GM12878 (cell line): ENCODE results near the gene SETD9. TPM values are rescaled to one million over a fixed set of nuclear protein-coding genes. Genes with fewer than 3 reads are reported as not detected.
A peak's percentile ranks its signal among the peaks of the same experiment; 100 is the strongest.

Experiments used
- CBX3 ChIP-seq: fragments of 200-600 bp; sonication (generic); IDR thresholded peaks from 2 replicates; pipeline ENCODE4 v1.6.1; 2016; ENCODE audit warnings: low read depth, borderline replicate concordance
- CHD2 ChIP-seq: IDR thresholded peaks from 2 replicates; pipeline ENCODE4 v1.6.1; 2011; ENCODE audit warnings: low read depth, low read length, improper control_type of control experiment, borderline replicate concordance
- CREB1 ChIP-seq: IDR thresholded peaks from 2 replicates; pipeline ENCODE4 v1.6.1; 2012; ENCODE audit warnings: low read depth, mild to moderate bottlenecking, inconsistent platforms
- DPF2 ChIP-seq: fragments of 450-650 bp; IDR thresholded peaks from 2 replicates; pipeline ENCODE4 v1.6.1; 2017; ENCODE audit warnings: mild to moderate bottlenecking
- E2F8 ChIP-seq: fragments of 450-650 bp; IDR thresholded peaks from 2 replicates; pipeline ENCODE4 v1.6.1; 2018; ENCODE audit warnings: mild to moderate bottlenecking, low read depth, moderate library complexity; ENCODE audit not compliant: partially characterized antibody
- EGR1 ChIP-seq, 2 experiments: IDR thresholded peaks; 1 replicate in 1 of 2; 2 replicates in 1 of 2; pipeline ENCODE4 v1.6.1; 2011 to 2012; ENCODE audit warnings: low read depth in 2 of 2, low read length in 2 of 2, borderline replicate concordance in 1 of 2, mild to moderate bottlenecking in 1 of 2, moderate library complexity in 1 of 2
- ETV6 ChIP-seq, 2 experiments: fragments of 450-650 bp in 1 of 2; IDR thresholded peaks in 1 of 2; conservative IDR thresholded peaks in 1 of 2; 2 replicates each; pipeline ENCODE4 v1.6.1; 2014; ENCODE audit warnings: antibody characterized with exemption in 1 of 2, borderline replicate concordance in 1 of 2, low read depth in 1 of 2, mild to moderate bottlenecking in 1 of 2, moderate library complexity in 1 of 2
- HDGF ChIP-seq: fragments of 450-650 bp; IDR thresholded peaks from 2 replicates; pipeline ENCODE4 v1.6.1; 2016; ENCODE audit warnings: antibody characterized with exemption
- LARP7 ChIP-seq: fragments of 450-650 bp; IDR thresholded peaks from 2 replicates; pipeline ENCODE4 v1.6.1; 2017; ENCODE audit warnings: mild to moderate bottlenecking
- MTA3 ChIP-seq: IDR thresholded peaks from 2 replicates; pipeline ENCODE4 v1.6.1; 2012; ENCODE audit warnings: low read length, inconsistent platforms, borderline replicate concordance
- NFIC ChIP-seq: IDR thresholded peaks from 2 replicates; pipeline ENCODE4 v1.6.1; 2012; ENCODE audit warnings: low read depth, mild to moderate bottlenecking, inconsistent platforms, low read length, moderate library complexity
- NR2C2 ChIP-seq: IDR thresholded peaks from 2 replicates; pipeline ENCODE4 v1.6.1; 2011; ENCODE audit warnings: borderline replicate concordance, low read depth; ENCODE audit not compliant: control insufficient read depth, insufficient read length
- POLR2AphosphoS2 ChIP-seq: IDR thresholded peaks from 2 replicates; pipeline ENCODE4 v1.6.1; 2011; ENCODE audit warnings: low read depth, mild to moderate bottlenecking, low read length, improper control_type of control experiment, moderate library complexity
- TBL1XR1 ChIP-seq: IDR thresholded peaks from 2 replicates; pipeline ENCODE4 v1.6.1; 2012; ENCODE audit warnings: low read depth, low read length, improper control_type of control experiment
- USF1 ChIP-seq: IDR thresholded peaks from 2 replicates; pipeline ENCODE4 v1.6.1; 2011; ENCODE audit warnings: borderline replicate concordance, low read depth, mild to moderate bottlenecking, moderate library complexity, mixed read lengths, low read length; ENCODE audit not compliant: insufficient read depth; ENCODE audit errors: extremely low read length
- ZNF217 ChIP-seq: fragments of 450-650 bp; IDR thresholded peaks from 2 replicates; pipeline ENCODE4 v1.6.1; 2017; ENCODE audit warnings: antibody characterized with exemption, mild to moderate bottlenecking
- polyA plus RNA-seq, 11 experiments: library from polyadenylated mRNA; depleted of rRNA in 4 of 11; unstranded in 6 of 11; stranded (reverse) in 5 of 11; fragments of >200 nt; fragmentation: Nextera tagmentation in 4 of 11; fragmentation: Illumina TruSeq in 1 of 11; extraction: Ambion mirVana in 4 of 11; extraction: Trizol in 1 of 11; gene quantifications; 1 replicate in 1 of 11; 2 replicates in 10 of 11; pipeline versions ENCODE4 v1.2.1 to v1.2.3, GENCODE V29; 2011 to 2016; ENCODE audit warnings: inconsistent platforms in 2 of 11, missing spikeins in 2 of 11, low read depth in 1 of 11
- total RNA-seq, 4 experiments: library from RNA; depleted of rRNA in 3 of 4; stranded (reverse); fragments of >200 nt in 3 of 4; fragmentation: Illumina TruSeq in 1 of 4; extraction: Trizol in 1 of 4; gene quantifications; 2 replicates each; pipeline versions ENCODE4 v1.2.1 to v1.2.3, GENCODE V29; 2013 to 2021
- TF ChIP-seq, protein P1 (sequence below): fragments of 450-650 bp; IDR thresholded peaks from 2 replicates; pipeline ENCODE4 v1.6.1; 2016; ENCODE audit warnings: mild to moderate bottlenecking
- TF ChIP-seq, protein P2 (sequence below): fragments of 450-650 bp; IDR thresholded peaks from 2 replicates; pipeline ENCODE4 v1.6.1; 2017; ENCODE audit warnings: antibody characterized with exemption, mild to moderate bottlenecking, moderate library complexity

Gene SETD9
- total and polyA plus RNA-seq, 10 of the 15 experiments (the other 5 are each of a cell fraction or from before 2014, with no cell fraction given) = 8.7 to 17.8 (median 12.6) TPM

- no peak for TF ChIP-seq HDGF
- no peak for TF ChIP-seq ETV6 (conservative IDR thresholded peaks at IDR 0.05 in 1 of 2, IDR thresholded peaks at IDR 0.05 in 1 of 2; ENCODE audit: borderline replicate concordance in 1 of 2, low read depth in 1 of 2)
- TF ChIP-seq ZNF217 = no peak
- no peak for TF ChIP-seq CHD2
- no peak for TF ChIP-seq TBL1XR1
- no peak for TF ChIP-seq NR2C2
- no peak for TF ChIP-seq MTA3
- TF ChIP-seq, protein P1, sequence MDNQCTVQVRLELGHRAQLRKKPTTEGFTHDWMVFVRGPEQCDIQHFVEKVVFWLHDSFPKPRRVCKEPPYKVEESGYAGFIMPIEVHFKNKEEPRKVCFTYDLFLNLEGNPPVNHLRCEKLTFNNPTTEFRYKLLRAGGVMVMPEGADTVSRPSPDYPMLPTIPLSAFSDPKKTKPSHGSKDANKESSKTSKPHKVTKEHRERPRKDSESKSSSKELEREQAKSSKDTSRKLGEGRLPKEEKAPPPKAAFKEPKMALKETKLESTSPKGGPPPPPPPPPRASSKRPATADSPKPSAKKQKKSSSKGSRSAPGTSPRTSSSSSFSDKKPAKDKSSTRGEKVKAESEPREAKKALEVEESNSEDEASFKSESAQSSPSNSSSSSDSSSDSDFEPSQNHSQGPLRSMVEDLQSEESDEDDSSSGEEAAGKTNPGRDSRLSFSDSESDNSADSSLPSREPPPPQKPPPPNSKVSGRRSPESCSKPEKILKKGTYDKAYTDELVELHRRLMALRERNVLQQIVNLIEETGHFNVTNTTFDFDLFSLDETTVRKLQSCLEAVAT = no peak
- TF ChIP-seq E2F8 = no peak
- TF ChIP-seq LARP7 = 0 out of 2 replicates have a peak, but pooled peaks have one; percentile 58
- no peak for TF ChIP-seq CBX3
- no peak for TF ChIP-seq EGR1 (IDR thresholded peaks at IDR 0.05; ENCODE audit: borderline replicate concordance in 1 of 2, low read depth in 2 of 2, low read length in 2 of 2)
- TF ChIP-seq CREB1 = no peak
- TF ChIP-seq DPF2 = peak; percentile 14; the same call in 1 of the 2 replicates
- no peak for TF ChIP-seq NFIC
- no peak for TF ChIP-seq USF1
- no peak for TF ChIP-seq POLR2AphosphoS2
- TF ChIP-seq, protein P2, sequence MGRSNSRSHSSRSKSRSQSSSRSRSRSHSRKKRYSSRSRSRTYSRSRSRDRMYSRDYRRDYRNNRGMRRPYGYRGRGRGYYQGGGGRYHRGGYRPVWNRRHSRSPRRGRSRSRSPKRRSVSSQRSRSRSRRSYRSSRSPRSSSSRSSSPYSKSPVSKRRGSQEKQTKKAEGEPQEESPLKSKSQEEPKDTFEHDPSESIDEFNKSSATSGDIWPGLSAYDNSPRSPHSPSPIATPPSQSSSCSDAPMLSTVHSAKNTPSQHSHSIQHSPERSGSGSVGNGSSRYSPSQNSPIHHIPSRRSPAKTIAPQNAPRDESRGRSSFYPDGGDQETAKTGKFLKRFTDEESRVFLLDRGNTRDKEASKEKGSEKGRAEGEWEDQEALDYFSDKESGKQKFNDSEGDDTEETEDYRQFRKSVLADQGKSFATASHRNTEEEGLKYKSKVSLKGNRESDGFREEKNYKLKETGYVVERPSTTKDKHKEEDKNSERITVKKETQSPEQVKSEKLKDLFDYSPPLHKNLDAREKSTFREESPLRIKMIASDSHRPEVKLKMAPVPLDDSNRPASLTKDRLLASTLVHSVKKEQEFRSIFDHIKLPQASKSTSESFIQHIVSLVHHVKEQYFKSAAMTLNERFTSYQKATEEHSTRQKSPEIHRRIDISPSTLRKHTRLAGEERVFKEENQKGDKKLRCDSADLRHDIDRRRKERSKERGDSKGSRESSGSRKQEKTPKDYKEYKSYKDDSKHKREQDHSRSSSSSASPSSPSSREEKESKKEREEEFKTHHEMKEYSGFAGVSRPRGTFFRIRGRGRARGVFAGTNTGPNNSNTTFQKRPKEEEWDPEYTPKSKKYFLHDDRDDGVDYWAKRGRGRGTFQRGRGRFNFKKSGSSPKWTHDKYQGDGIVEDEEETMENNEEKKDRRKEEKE = no peak
These were observed 41.9 kb downstream of the SETD9 start (continued) for GRCh38 chr5:56951126-56951945.
